ENCODE data around the gene PFN3. TPM values are rescaled to one million over a fixed set of nuclear protein-coding genes. Genes with fewer than 3 reads are reported as not detected.
"Not testable (repeated sequence)": the region's sequence is repeated elsewhere in the genome, so short reads cannot be mapped to it uniquely, and the experiment has no call there.

Gene PFN3
- total RNA-seq, 2 experiments from 2014 or later = not detected

DNA sequence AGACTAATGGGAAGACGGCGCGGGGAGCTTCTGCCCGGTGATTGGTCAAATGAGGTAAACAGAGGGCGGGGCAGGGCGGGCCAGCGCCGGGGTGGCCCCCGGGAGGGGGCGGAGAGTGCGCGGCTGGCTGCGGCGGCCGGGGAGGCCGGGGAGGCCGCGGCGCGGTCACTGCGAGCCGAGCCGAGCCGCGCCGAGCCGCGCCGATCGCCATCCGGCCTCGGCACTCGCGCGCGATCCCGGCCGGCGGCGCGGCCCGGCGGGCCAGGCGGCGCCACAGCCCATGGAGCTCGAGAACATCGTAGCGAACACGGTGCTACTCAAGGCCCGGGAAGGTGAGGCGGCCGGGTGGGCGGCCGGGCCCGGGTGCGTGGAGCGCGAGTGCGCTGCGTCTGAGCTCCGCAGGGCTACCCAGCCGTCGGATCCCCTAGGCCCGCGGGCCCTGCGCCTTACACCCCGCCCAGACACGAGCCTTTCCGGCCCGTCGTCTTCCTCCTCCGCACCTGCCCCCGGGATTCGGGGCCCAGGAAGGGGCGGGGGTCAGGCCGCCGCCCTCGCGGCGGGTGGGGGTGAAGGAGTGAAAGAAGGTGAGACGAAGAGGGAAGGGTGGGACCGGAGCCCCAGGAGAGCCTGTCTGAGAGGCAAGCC lies 26.2 kb upstream of the PFN3 start, which contains the start of gene GRK6:
TSS of gene GRK6 (plus strand) at position 111 of the 645 bp plus-strand sequence. CDS start at position 281, 170 bp downstream.
- no peaks in the 10 kb centered on the region for H3K27me3 Mint-ChIP-seq
- H3K4me3 Mint-ChIP-seq = peak within 1 kb of the TSS; percentile 98
- no peaks in the 10 kb centered on the region for H3K9me3 Mint-ChIP-seq
- peaks cover 47% of the 10 kb centered on the region for H3K4me1 Mint-ChIP-seq
- POLR2A ChIA-PET = interaction anchor here (0.9 to 10.7 kb wide), 20 partner anchors 11 to 814 kb away, joined by 3 to 312 read pairs (median 4); partner anchors contain the start of genes F12, LMAN2, MXD3 and PRELID1
- H3K36me3 Mint-ChIP-seq = peaks cover 16% of the 10 kb centered on the region
- peak; percentile 12 for ATAC-seq (ENCODE audit: low read depth)
- DNase-seq = peak; percentile 80
- peak within 1 kb of the TSS; percentile 99 for H3K27ac Mint-ChIP-seq

DNA sequence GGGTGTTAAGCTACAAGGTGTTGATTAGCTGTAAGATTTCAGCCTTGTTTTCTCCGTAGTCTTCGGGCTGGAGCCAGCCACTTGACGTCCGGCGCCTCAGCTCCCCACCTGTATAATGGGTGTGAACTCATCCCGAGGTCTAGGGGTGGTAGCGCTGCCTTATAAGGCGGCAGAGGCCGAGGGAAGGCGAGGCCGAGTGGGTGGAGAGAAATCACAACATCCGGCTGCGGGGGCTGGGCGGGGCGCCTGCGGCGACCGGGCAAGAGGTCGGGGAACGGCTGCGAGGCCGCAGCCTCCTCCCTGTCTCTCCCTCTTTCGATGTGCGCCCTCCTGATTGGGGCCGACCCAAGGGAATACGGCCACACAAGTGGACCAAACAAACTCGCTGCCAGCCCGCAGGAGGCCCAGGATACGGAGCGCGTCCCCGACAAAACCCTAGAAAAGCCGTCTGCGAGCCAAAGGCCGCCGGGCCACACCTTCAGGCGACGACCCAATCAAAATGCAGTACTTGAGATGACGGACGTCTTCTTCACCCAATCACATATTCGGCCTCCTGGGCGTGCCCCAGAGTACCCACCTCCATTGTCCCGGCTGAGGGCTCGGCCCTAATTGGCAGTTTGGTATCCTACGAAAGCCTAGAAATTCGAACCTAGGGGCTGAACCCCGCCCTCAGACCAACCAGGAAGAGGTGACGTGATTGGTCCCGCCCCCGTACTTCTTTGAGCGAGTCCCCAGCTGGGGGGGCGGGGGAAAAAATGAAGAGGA lies 25.5 kb upstream of the PFN3 start:
- H3K4me1 Mint-ChIP-seq = peaks cover 41% of the 10 kb centered on the region
- peak overlapping the region; percentile 98 for H3K4me3 Mint-ChIP-seq
- peak overlapping the region; percentile 99 for H3K27ac Mint-ChIP-seq

GRCh38 chr5:177425196-177425800 lies 24.8 kb upstream of the PFN3 start:
- Mint-ChIP-seq H3K4me3 (peak overlapping the region; percentile 98), H3K4me1 (peaks cover 38% of the 10 kb centered on the region), H3K9me3 (no peaks in the 10 kb centered on the region), H3K36me3 (peaks cover 6% of the 10 kb centered on the region), H3K27me3 (no peaks in the 10 kb centered on the region), H3K27ac (peak overlapping the region; percentile 99)
- ATAC-seq (ENCODE audit: low read depth) (no peak), DNase-seq (no peak)
- POLR2A ChIA-PET = interaction anchor here (0.9 to 10.7 kb wide), 16 partner anchors 9 to 121 kb away, joined by 3 to 312 read pairs (median 4); partner anchors contain the start of genes F12, LMAN2, PDLIM7 and PRELID1

More for the DNA sequence above, 25.5 kb upstream of the PFN3 start:
- DNase-seq = peak; percentile 95
- peaks cover 11% of the 10 kb centered on the region for H3K36me3 Mint-ChIP-seq
- POLR2A ChIA-PET = interaction anchor here (0.9 to 10.7 kb wide), 21 partner anchors 8 to 815 kb away, joined by 3 to 312 read pairs (median 4); partner anchors contain the start of genes F12, LMAN2, MXD3 and PDLIM7
- peak; percentile 78 for ATAC-seq (ENCODE audit: low read depth)
- no peaks in the 10 kb centered on the region for H3K27me3 Mint-ChIP-seq
- H3K9me3 Mint-ChIP-seq = no peaks in the 10 kb centered on the region

GRCh38 chr5:177423671-177424070 lies 23.2 kb upstream of the PFN3 start:
- Mint-ChIP-seq H3K4me3 (no peak overlapping the region), H3K27ac (no peak overlapping the region), H3K36me3 (no peaks in the 10 kb centered on the region), H3K4me1 (peaks cover 21% of the 10 kb centered on the region), H3K9me3 (no peaks in the 10 kb centered on the region), H3K27me3 (no peaks in the 10 kb centered on the region)
- POLR2A ChIA-PET = interaction anchor here (0.7 to 6.9 kb wide), 3 partner anchors 8 to 31 kb away, joined by 3 to 35 read pairs (median 4); no protein-coding TSS in a partner anchor
- DNase-seq (no peak), ATAC-seq (ENCODE audit: low read depth) (no peak)

DNA sequence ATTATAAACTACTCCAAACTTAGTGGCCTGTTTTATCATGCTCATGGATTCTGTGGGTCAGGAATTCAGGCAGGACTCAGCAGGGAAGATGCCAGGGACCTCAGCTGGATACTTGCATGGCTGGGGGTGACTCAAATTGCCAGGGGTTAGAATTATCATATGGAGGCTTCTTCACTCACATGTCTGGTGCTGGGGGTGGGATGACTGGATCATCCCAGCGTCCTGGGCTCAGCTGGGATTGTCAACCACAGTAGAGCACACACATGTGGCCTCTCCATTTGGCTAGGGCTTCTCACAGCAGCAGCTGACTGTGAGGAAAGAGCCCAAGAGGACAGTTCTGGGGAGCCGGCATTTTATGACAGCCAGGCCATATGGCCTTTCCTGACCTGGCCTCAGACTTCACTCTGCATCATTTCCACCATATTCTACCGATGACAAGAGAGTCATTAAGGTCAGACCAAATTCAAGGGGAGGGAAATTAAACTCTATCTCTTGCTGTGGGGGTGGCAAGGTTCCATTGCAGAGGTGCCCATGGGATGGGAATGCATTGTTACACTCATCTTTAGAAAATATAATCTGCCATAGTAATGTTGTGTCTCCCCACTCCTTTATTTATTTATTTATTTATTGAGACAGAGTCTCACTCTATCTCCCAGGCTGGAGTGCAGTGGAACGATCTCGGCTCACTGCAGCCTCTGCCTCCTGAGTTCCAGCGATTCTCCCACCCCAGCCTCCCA lies 20.8 kb upstream of the PFN3 start:
- Mint-ChIP-seq H3K36me3 (no peaks in the 10 kb centered on the region), H3K4me3 (no peak overlapping the region), H3K27ac (no peak overlapping the region), H3K9me3 (no peaks in the 10 kb centered on the region), H3K4me1 (peaks cover 17% of the 10 kb centered on the region), H3K27me3 (no peaks in the 10 kb centered on the region)
- DNase-seq = no peak
- no peak for ATAC-seq (ENCODE audit: low read depth)
- POLR2A ChIA-PET = interaction anchor here (1.8 kb wide), 1 partner anchor 17 kb away, joined by 6 read pairs; no protein-coding TSS in a partner anchor

DNA sequence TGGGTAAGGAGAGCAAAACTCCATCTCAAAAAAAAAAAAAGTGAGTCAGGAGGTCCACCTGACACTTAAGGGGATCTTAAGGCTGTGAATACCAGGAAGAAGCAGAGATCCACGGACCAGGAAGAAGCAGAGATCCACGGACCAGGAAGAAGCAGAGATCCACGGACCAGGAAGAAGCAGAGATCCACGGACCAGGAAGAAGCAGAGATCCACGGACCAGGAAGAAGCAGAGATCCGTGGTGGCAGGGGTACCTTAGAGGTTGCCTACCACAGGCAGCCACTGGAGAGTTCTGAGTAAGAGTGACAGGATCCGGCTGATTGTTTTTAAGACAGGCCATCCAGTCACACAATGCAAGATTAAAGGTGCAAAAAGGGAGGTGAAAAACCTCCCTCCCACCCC lies 20.0 kb upstream of the PFN3 start:
- DNase-seq; POLR2A ChIA-PET; H3K9me3 Mint-ChIP-seq; ATAC-seq (ENCODE audit: low read depth); H3K4me3 Mint-ChIP-seq; H3K27ac Mint-ChIP-seq; H3K36me3 Mint-ChIP-seq; H3K27me3 Mint-ChIP-seq: not testable (repeated sequence)
- peaks cover 15% of the 10 kb centered on the region for H3K4me1 Mint-ChIP-seq

- no peak for DNase-seq
- H3K27ac Mint-ChIP-seq = no peak overlapping the region
- no peak for ATAC-seq (ENCODE audit: low read depth)
- H3K27me3 Mint-ChIP-seq = no peaks in the 10 kb centered on the region
- no peak overlapping the region for H3K4me3 Mint-ChIP-seq
- H3K36me3 Mint-ChIP-seq = no peaks in the 10 kb centered on the region
- H3K4me1 Mint-ChIP-seq = peaks cover 9% of the 10 kb centered on the region
- POLR2A ChIA-PET = no interaction called here
- H3K9me3 Mint-ChIP-seq = no peaks in the 10 kb centered on the region
Measured at GRCh38 chr5:177419046-177419445, 18.6 kb upstream of the PFN3 start.

DNA sequence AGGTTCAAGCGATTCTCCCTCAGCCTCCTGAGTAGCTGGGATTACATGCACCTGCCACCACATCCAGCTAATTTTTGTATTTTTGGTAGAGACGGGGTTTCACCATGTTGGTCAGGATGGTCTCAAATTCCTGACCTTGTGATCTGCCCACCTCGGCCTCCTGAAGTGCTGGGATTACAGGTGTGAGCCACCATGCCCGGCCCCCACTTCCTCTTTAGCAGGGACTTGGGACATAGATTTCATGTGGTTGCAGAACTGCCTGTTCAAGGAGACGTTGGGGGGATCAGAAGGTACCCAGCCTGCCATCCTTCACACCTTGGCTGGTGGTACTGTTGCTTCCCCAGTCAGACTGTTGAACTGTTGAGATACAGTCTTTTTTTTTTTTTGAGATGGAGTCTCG lies 16.6 kb upstream of the PFN3 start:
- H3K27me3 Mint-ChIP-seq; H3K36me3 Mint-ChIP-seq; ATAC-seq (ENCODE audit: low read depth); H3K4me3 Mint-ChIP-seq; H3K27ac Mint-ChIP-seq; DNase-seq; H3K9me3 Mint-ChIP-seq: not testable (repeated sequence)
- POLR2A ChIA-PET = interaction anchor here (0.8 to 4.9 kb wide), 3 partner anchors 9 to 14 kb away, joined by 3 to 34 read pairs (median 9); partner anchors contain the start of gene GRK6
- H3K4me1 Mint-ChIP-seq = peaks cover 17% of the 10 kb centered on the region

- POLR2A ChIA-PET = interaction anchor here (1.0 to 4.9 kb wide), 3 partner anchors 12 to 32 kb away, joined by 4 to 34 read pairs (median 7); partner anchors contain the start of genes GRK6 and PRR7
- no peak for DNase-seq
- Mint-ChIP-seq H3K27me3 (no peaks in the 10 kb centered on the region), H3K9me3 (no peaks in the 10 kb centered on the region), H3K36me3 (peaks cover 3% of the 10 kb centered on the region), H3K4me1 (peaks cover 24% of the 10 kb centered on the region), H3K27ac (no peak overlapping the region), H3K4me3 (no peak overlapping the region)
- ATAC-seq (ENCODE audit: low read depth) = no peak
Measured at GRCh38 chr5:177414481-177414880, 14.0 kb upstream of the PFN3 start.

- Mint-ChIP-seq H3K9me3 (no peaks in the 10 kb centered on the region), H3K36me3 (peaks cover 3% of the 10 kb centered on the region), H3K4me1 (peaks cover 24% of the 10 kb centered on the region), H3K27me3 (no peaks in the 10 kb centered on the region), H3K4me3 (peak overlapping the region; percentile 15), H3K27ac (peak overlapping the region; percentile 79)
- DNase-seq = no peak
- ATAC-seq (ENCODE audit: low read depth) = no peak
- POLR2A ChIA-PET = interaction anchor here (4.9 kb wide), 1 partner anchor 14 kb away, joined by 34 read pairs; the partner anchor contains the start of gene GRK6
Measured at GRCh38 chr5:177412603-177413233, 12.3 kb upstream of the PFN3 start.

DNA sequence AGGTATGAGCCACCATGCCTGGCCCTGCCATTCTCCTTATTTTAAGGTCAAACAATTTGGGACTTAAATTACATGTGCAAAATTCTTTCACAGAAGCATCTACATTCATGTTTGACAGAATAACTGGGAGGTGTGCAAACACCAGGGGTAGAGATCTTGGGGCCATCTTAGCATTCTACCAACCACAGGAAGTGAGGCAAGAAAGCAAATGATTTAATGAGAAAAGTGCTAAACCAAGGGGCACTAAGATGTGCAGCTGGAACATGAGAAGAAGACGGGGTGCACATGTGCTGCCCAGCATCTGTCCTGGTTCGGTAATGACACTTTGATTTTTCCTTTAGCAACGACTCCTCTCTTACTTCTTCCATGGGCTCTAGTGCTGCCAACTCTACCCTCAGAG lies 10.1 kb upstream of the PFN3 start:
- POLR2A ChIA-PET = interaction anchor here (0.9 to 4.6 kb wide), 3 partner anchors 17 to 34 kb away, joined by 6 to 30 read pairs (median 6); partner anchors contain the start of gene GRK6
- H3K9me3 Mint-ChIP-seq = no peaks in the 10 kb centered on the region
- peak; percentile 50 for ATAC-seq (ENCODE audit: low read depth)
- peaks cover 34% of the 10 kb centered on the region for H3K4me1 Mint-ChIP-seq
- H3K36me3 Mint-ChIP-seq = peaks cover 3% of the 10 kb centered on the region
- H3K27me3 Mint-ChIP-seq = no peaks in the 10 kb centered on the region
- no peak for DNase-seq
- H3K27ac Mint-ChIP-seq = peak overlapping the region; percentile 65
- peak overlapping the region; percentile 2 for H3K4me3 Mint-ChIP-seq
